CD8-positive, alpha-beta memory T cell (primary cell): Measurements from ENCODE around the gene KCNJ10. TPM values are rescaled to one million over a fixed set of nuclear protein-coding genes. Genes with fewer than 3 reads are reported as not detected.

ENCODE experiments used
- CTCF ChIA-PET: fragments of 350-600 bp; sonication (Branson Sonifier 250); formaldehyde crosslinking; loops from one replicate; lab custom pipeline; 2021; ENCODE audit warnings: antibody characterized with exemption; lab: Charles Lee
- POLR2A ChIA-PET: fragments of 350-600 bp; sonication (Branson Sonifier 250); formaldehyde crosslinking; loops from one replicate; lab custom pipeline; 2021; ENCODE audit warnings: antibody characterized with exemption; lab: Charles Lee
- DNase-seq, 5 donors: peaks; one replicate each; pipeline versions ENCODE4 v3.0.0 to v3.0.0-alpha.2; 2020 to 2022; ENCODE audit warnings: mixed read lengths in 1 of 5
- H3K27ac ChIP-seq: one replicate; pipeline ENCODE4 v1.7.0; 2013; ENCODE audit warnings: low read depth, mild to moderate bottlenecking, low read length, moderate library complexity
- H3K27me3 ChIP-seq: 2 replicates; pipeline ENCODE4 v1.7.0; 2013; ENCODE audit warnings: low read length, mild to moderate bottlenecking; ENCODE audit not compliant: insufficient read depth, poor library complexity, severe bottlenecking
- H3K36me3 ChIP-seq: 2 replicates; pipeline ENCODE4 v1.7.0; 2013; ENCODE audit warnings: mild to moderate bottlenecking, low read length, moderate library complexity; ENCODE audit not compliant: insufficient read depth
- H3K4me1 ChIP-seq: 2 replicates; pipeline ENCODE4 v1.7.0; 2013; ENCODE audit warnings: mild to moderate bottlenecking, low read length, moderate library complexity; ENCODE audit not compliant: insufficient read depth
- H3K4me3 ChIP-seq: 2 replicates; pipeline ENCODE4 v1.7.0; 2013; ENCODE audit warnings: mild to moderate bottlenecking, low read length
- H3K9me3 ChIP-seq: 2 replicates; pipeline ENCODE4 v1.7.0; 2013; ENCODE audit warnings: mild to moderate bottlenecking, low read length
- H3K27ac Mint-ChIP-seq, 8 donors: one replicate each; pipeline ENCODE4 v1.8.0; 2020 to 2021; ENCODE audit warnings: mixed read lengths in 8 of 8, mild to moderate bottlenecking in 6 of 8, inconsistent platforms in 3 of 8, moderate library complexity in 3 of 8
- H3K27me3 Mint-ChIP-seq, 2 donors: one replicate each; pipeline ENCODE4 v1.8.0; 2020 to 2021; ENCODE audit warnings: mixed read lengths in 2 of 2, mild to moderate bottlenecking in 1 of 2, moderate library complexity in 1 of 2
- H3K36me3 Mint-ChIP-seq, 3 donors: one replicate each; pipeline ENCODE4 v1.8.0; 2020 to 2021; ENCODE audit warnings: mixed read lengths in 3 of 3, inconsistent platforms in 1 of 3, mild to moderate bottlenecking in 1 of 3
- H3K4me1 Mint-ChIP-seq, 3 donors: one replicate each; pipeline ENCODE4 v1.8.0; 2020 to 2021; ENCODE audit warnings: mixed read lengths in 3 of 3, inconsistent platforms in 1 of 3, mild to moderate bottlenecking in 1 of 3
- H3K4me3 Mint-ChIP-seq, 7 donors: one replicate each; pipeline ENCODE4 v1.8.0; 2020 to 2021; ENCODE audit warnings: mixed read lengths in 7 of 7, mild to moderate bottlenecking in 6 of 7, moderate library complexity in 4 of 7, inconsistent platforms in 2 of 7
- H3K9me3 Mint-ChIP-seq, 5 donors: one replicate each; pipeline ENCODE4 v1.8.0; 2020 to 2022; ENCODE audit warnings: mixed read lengths in 5 of 5, mild to moderate bottlenecking in 3 of 5, moderate library complexity in 2 of 5, inconsistent platforms in 1 of 5
- polyA plus RNA-seq: library from polyadenylated mRNA; unstranded; fragments of 300-500 nt; fragmentation: Illumina TruSeq; gene quantifications from one replicate; pipeline ENCODE4 v1.2.3, GENCODE V29; 2021
- total RNA-seq, 2 experiments: library from RNA; stranded (reverse); gene quantifications; one replicate each; pipeline ENCODE4 v1.2.3, GENCODE V29; 2021

The KCNJ10 gene
- total and polyA plus RNA-seq, 3 experiments from 2014 or later, result 0.13 TPM; not detected in 2

DNA sequence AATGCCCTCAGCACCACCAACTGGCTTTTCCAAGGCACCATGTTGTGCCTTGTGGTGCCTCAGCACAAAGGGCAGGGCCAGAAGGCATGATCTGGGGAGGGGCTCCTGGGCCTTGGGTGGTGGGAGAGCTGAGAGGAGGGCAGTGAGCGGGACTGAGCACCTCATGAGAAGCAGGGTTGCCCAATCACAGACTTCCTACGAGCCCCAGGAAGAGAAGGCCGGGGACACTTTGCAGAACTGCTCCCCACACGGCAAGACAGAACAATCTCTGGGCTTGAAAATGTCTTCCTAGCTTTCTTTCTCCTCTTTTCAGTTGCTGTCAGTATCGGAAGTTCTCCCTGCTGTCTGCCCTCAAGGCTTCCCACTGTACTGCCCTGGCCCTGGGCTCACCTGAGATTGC is 6.8 kb downstream of the KCNJ10 start:
- Histone ChIP-seq H3K4me1 (no peaks in the 10 kb centered on the region), H3K36me3 (no peaks in the 10 kb centered on the region), H3K27ac (no peak overlapping the region), H3K9me3 (no peaks in the 10 kb centered on the region), H3K4me3 (no peak overlapping the region), H3K27me3 (peaks cover 4% of the 10 kb centered on the region)
- Mint-ChIP-seq H3K27ac (no peak overlapping the region), H3K4me3 (no peak overlapping the region), H3K9me3 (no peaks in the 10 kb centered on the region), H3K36me3 (peaks cover 0 to 2% (median 0%) of the 10 kb centered on the region in 3 donors), H3K4me1 (no peaks in the 10 kb centered on the region), H3K27me3 (peaks cover 15 to 50% of the 10 kb centered on the region in 2 donors)
- DNase-seq, result no peak
- ChIA-PET CTCF (interaction anchor here (1.3 to 2.0 kb wide), 3 partner anchors 10 to 20 kb away, joined by 5 to 9 read pairs (median 6); no protein-coding TSS in a partner anchor), POLR2A (no interaction called here)

DNA sequence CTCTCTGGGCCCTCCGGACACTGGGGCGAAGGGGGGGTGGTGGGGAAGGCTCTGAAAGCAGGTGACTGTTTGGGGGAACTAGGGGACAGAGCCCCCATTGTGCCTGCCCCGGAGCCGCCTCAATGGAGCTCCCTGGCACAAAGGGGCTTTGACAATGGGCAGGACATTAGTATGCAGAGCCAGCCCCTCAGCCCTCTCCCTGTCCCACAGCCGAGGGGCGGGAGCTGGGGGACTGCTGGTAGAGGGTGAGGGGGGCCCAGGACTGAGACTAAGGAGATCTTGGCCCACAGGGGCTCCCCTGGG is 7.8 kb downstream of the KCNJ10 start:
- no peaks in the 10 kb centered on the region for H3K9me3 ChIP-seq
- Mint-ChIP-seq H3K4me3 (no peak overlapping the region), H3K27ac (no peak overlapping the region), H3K27me3 (peaks cover 15 to 50% of the 10 kb centered on the region in 2 donors), H3K9me3 (no peaks in the 10 kb centered on the region), H3K36me3 (peaks cover 0 to 2% (median 0%) of the 10 kb centered on the region in 3 donors), H3K4me1 (no peaks in the 10 kb centered on the region)
- H3K4me3 ChIP-seq, result no peak overlapping the region
- ChIA-PET POLR2A (no interaction called here), CTCF (interaction anchor here (1.7 kb wide), 1 partner anchor 21 kb away, joined by 6 read pairs; no protein-coding TSS in a partner anchor)
- H3K27me3 ChIP-seq, result peaks cover 4% of the 10 kb centered on the region
- no peaks in the 10 kb centered on the region for H3K4me1 ChIP-seq
- H3K36me3 ChIP-seq, result no peaks in the 10 kb centered on the region
- no peak for DNase-seq
- H3K27ac ChIP-seq, result no peak overlapping the region

DNA sequence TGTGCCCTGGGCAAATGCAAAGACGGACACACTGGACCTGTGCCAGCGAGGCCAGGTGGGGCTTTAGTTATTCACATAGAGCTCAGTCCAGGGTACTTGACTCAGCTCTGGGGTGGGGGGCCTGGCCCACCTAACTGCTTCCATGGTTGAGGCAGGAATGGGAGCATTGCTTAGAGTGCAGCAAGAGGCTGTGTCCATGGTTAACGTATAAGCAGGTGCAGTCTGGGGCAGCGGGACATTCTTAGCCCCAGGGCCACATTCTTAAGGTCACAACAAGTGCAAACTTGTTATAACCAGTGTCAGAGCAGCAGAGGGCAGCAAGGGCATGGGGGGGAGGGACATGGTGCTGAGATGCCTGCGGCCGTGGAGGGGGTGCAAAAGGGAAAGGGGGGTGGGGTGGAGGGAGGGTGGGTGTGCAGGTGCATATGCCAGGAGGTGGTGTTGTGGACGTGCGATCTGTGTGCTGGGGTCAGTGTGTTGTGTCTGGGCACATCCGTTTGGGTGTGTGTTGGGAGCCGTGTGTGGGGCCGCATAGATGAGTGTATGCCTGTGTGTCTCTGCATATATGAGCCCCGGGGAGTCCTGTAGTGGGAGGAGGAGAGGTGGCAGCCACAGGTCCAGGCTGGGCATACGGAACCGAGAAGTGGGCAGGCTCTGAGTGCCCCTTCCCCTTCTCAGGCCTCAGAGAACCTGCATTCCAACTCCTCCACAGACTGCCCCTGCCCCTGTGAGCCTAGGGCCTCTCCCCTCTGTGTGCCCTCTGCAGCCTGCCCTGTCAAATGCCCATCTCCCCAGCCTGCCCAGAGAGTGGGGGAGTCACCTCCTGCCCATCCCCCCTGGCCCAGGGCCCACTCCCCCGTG is 8.4 kb downstream of the KCNJ10 start:
- Mint-ChIP-seq H3K27ac (no peak overlapping the region), H3K9me3 (no peaks in the 10 kb centered on the region), H3K4me1 (no peaks in the 10 kb centered on the region), H3K36me3 (peaks cover 0 to 2% (median 0%) of the 10 kb centered on the region in 3 donors), H3K27me3 (peaks cover 15 to 55% of the 10 kb centered on the region in 2 donors), H3K4me3 (no peak overlapping the region)
- H3K9me3 ChIP-seq, result no peaks in the 10 kb centered on the region
- ChIA-PET CTCF (no interaction called here), POLR2A (no interaction called here)
- no peak overlapping the region for H3K4me3 ChIP-seq
- no peaks in the 10 kb centered on the region for H3K36me3 ChIP-seq
- no peaks in the 10 kb centered on the region for H3K4me1 ChIP-seq
- H3K27me3 ChIP-seq, result no peaks in the 10 kb centered on the region
- no peak overlapping the region for H3K27ac ChIP-seq
- DNase-seq, result no peak

DNA sequence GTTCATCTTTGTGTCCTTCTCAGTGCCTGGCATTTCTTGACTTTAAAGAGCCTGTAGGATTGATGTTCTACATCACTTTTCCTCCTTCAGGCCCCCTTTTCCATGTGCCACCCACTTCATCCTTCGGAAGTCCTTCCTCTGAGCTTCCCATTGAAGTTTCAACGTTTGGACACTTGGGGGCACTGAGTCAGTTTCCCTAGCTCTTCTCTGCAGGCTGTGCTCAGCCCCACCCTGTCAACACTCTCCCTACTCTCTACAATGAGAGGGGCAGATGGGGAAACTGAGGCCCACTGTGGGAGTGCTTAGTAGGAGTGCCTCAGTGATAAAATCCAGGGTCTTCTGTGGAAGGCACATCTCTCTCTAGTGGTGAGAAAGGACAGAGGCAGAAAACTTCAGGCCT is 11.9 kb downstream of the KCNJ10 start:
- POLR2A ChIA-PET, result interaction anchor here (0.5 kb wide), 1 partner anchor 1218 kb away, joined by 4 read pairs; no protein-coding TSS in a partner anchor
- Histone ChIP-seq H3K9me3 (no peaks in the 10 kb centered on the region), H3K27me3 (no peaks in the 10 kb centered on the region), H3K4me1 (no peaks in the 10 kb centered on the region), H3K4me3 (no peak overlapping the region), H3K27ac (no peak overlapping the region), H3K36me3 (no peaks in the 10 kb centered on the region)
- CTCF ChIA-PET, result interaction anchor here (1.0 to 3.1 kb wide), 3 partner anchors 12 to 27 kb away, joined by 3 to 10 read pairs (median 6); no protein-coding TSS in a partner anchor
- no peak for DNase-seq
- H3K4me3 Mint-ChIP-seq, result no peak overlapping the region
- no peaks in the 10 kb centered on the region for H3K9me3 Mint-ChIP-seq
- H3K36me3 Mint-ChIP-seq, result peaks cover 0 to 2% (median 0%) of the 10 kb centered on the region in 3 donors
- H3K27ac Mint-ChIP-seq, result no peak overlapping the region
- no peaks in the 10 kb centered on the region for H3K4me1 Mint-ChIP-seq
- H3K27me3 Mint-ChIP-seq, result peaks cover 28 to 83% of the 10 kb centered on the region in 2 donors

DNA sequence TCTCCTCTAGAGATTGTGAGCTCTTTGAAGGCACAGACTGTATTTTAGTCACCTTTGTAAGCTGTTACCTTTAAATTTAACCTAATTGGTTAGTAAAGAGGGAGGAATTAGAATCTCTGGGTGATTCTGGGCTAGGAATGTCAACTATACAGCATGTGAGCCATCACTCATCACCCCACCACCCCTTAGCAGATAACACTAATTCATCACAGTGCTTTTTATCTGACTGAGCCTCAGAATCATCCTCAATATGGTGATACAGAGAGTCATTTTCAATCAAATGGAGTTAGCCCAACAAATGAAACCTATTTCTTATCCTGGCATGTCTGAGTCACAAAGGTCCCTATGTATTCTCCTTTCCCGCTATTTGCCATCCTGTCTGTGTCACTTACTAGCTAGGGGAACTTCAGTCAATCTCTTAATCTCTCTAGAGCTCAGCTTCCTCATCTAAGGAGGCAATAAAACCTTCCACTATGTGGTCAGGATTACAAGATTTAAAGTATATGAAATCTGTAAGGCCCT is 13.3 kb downstream of the KCNJ10 start:
- no peaks in the 10 kb centered on the region for H3K9me3 ChIP-seq
- Mint-ChIP-seq H3K27ac (no peak overlapping the region), H3K4me3 (no peak overlapping the region), H3K4me1 (no peaks in the 10 kb centered on the region), H3K36me3 (peaks cover 0 to 2% (median 0%) of the 10 kb centered on the region in 3 donors), H3K27me3 (peaks cover 26 to 84% of the 10 kb centered on the region in 2 donors), H3K9me3 (no peaks in the 10 kb centered on the region)
- H3K4me1 ChIP-seq, result no peaks in the 10 kb centered on the region
- peaks cover 4% of the 10 kb centered on the region for H3K27me3 ChIP-seq
- ChIA-PET CTCF (interaction anchor here (1.4 kb wide), 1 partner anchor 11 kb away, joined by 4 read pairs; no protein-coding TSS in a partner anchor), POLR2A (no interaction called here)
- DNase-seq, result no peak
- H3K4me3 ChIP-seq, result no peak overlapping the region
- no peaks in the 10 kb centered on the region for H3K36me3 ChIP-seq
- no peak overlapping the region for H3K27ac ChIP-seq

DNA sequence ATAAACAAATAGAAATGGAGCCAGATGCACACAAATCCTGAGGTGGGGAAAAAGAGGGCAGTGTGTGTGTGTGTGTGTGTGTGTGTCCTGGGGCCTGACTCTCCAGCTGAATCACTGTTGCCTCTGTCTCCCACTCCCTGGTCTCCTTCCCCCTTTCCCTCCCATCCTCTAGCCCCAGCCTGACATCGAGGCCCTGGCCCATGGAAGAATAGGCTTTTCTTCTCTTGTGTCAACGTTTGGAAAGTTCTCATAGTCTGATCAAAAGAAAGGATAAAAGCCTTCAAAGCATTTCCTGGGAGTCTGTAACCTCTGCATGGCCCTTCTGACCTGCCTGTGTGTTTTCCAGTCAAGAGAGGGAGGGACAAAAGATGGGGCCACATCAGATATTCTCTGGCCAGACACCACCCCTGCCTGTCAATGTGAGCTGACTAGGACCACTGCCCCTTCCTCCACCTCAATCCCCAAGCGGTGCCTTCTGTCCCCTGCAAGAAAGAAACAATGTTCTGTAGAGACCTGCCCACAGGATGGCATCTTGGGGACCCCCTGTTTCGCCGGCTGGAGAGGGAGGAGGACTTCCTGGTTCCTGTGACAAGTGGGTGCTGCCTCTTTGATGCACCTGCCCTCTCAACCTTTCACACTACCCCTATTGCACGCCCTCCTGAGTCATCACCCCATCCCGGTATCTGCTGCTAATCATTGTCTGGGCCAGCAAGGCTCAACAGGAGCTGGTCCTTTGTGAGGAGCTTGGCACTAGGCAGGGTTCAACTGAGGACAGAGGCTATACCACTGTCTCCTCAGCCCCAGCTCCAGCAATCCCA is 16.2 kb downstream of the KCNJ10 start:
- Mint-ChIP-seq H3K9me3 (no peaks in the 10 kb centered on the region), H3K27ac (peak overlapping the region in 1 of 8 donors; percentile 25), H3K4me1 (no peaks in the 10 kb centered on the region), H3K27me3 (peaks cover 22 to 77% of the 10 kb centered on the region in 2 donors), H3K36me3 (no peaks in the 10 kb centered on the region), H3K4me3 (no peak overlapping the region)
- H3K27me3 ChIP-seq, result peaks cover 7% of the 10 kb centered on the region
- H3K9me3 ChIP-seq, result no peaks in the 10 kb centered on the region
- H3K4me3 ChIP-seq, result no peak overlapping the region
- no peaks in the 10 kb centered on the region for H3K4me1 ChIP-seq
- no peak overlapping the region for H3K27ac ChIP-seq
- ChIA-PET POLR2A (no interaction called here), CTCF (interaction anchor here (1.1 kb wide), 1 partner anchor 13 kb away, joined by 3 read pairs; no protein-coding TSS in a partner anchor)
- no peaks in the 10 kb centered on the region for H3K36me3 ChIP-seq
- DNase-seq, result no peak

DNA sequence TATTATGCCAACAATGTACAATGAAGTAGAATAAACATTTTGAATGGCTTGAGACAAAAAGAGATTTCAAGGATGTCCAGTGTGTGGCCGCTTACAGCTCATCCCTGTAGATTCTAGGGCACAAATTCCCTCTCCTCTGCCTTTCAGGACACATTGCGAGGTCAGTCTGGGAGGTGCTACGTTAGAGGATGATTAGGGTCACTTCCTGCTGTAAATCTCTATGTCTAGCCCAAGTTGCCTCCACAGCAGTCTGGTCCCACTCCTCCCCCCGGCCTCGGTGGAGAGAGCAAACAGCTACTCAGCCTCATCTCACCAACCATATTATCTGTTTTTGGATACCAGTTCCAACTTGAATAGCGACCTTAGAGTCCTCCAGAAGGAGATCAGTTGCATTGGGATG is 17.0 kb downstream of the KCNJ10 start:
- H3K9me3 Mint-ChIP-seq, result no peaks in the 10 kb centered on the region

More for the DNA sequence above, 17.0 kb downstream of the KCNJ10 start:
- CTCF ChIA-PET, result no interaction called here
- Histone ChIP-seq H3K27me3 (peaks cover 7% of the 10 kb centered on the region), H3K9me3 (no peaks in the 10 kb centered on the region), H3K4me1 (no peaks in the 10 kb centered on the region), H3K27ac (no peak overlapping the region), H3K36me3 (no peaks in the 10 kb centered on the region), H3K4me3 (no peak overlapping the region)
- H3K36me3 Mint-ChIP-seq, result no peaks in the 10 kb centered on the region
- no peak for DNase-seq
- POLR2A ChIA-PET, result no interaction called here
- no peaks in the 10 kb centered on the region for H3K4me1 Mint-ChIP-seq
- H3K27ac Mint-ChIP-seq, result no peak overlapping the region
- peaks cover 26 to 78% of the 10 kb centered on the region in 2 donors for H3K27me3 Mint-ChIP-seq
- H3K4me3 Mint-ChIP-seq, result no peak overlapping the region
